ENCODE measurements around the gene SYTL1.

SYTL1 gene

DNA sequence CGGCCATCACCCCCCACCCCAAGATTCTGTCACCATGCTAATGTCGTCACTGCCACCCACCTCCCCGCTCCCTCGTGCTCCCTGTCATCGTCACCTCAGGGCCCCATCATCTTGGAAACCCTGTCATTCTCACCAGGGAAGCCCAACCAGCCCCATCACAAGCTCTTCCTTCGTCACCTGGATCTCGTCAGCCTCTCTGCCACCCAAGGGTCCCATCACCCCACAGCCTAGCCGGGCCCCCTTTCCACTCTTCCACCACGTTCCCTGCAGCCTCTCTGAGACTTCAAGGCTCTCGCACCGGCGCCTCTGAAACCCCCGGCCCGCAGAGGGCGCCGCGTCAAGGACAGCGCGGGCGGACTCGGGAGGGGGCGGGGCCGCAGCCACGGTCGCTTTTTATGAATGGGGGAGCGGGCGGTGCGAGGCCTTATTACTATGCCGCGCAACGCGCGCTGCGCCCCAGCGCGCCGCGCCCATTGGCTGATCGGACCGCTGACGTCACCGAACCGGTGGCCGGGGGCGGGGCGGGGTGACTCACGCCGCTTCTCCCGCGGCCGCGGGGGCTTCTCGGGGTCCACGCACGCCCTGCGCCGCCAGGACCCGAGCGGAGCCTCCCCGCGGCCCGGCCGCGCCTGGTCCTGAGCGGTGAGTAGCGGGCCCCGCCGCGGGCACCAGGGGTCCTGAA, 50.4 kb downstream of the SYTL1 start, which contains the start of gene GPR3:
Gene GPR3, plus strand, starts transcription at position 527 of the 682 bp plus-strand sequence. CDS start 1,177 bp downstream, outside the sequence.
- DNase-seq, result peak; percentile 93

DNA sequence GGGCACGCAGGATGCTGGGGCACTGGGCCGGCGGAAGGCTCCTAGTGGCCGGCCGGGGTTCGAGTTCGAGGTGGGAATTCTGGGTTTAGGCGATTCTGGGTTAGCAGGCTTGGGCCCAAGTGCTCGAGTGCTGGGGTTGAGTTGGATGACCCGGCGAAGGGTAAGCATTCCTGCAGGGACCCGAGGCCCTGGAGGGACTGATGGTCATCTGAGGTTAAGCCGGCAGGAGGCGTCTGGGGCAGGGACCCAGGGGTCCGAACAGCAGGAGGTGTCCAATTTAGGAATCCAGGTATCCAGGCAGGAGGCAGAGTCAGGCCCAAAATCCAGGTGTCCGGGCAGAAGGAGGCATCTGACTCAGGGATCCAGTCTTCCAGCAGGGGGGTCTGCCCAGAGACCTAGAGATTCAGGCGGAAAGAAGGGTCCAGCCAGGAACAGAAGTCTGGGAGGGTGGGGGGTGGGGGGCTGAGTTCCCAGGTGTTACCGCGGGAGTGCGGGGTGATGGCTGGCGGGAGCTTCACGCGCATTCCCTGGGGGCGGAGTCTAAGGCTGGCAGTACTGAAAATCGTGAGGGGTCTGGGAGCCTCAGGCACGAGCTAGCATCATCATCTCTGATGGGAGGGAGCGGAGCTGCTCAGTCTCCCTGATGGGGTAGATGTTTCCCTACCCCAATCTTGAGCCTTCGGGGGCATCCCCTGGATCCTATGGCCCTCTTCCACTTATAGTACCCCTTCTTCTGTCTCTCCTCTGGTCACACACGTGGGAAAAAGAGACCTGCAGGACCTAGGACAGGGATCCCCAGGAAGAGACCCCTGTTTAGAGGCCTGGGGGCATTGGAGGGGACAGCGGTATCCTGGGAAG, 51.2 kb downstream of the SYTL1 start:
- no peak for DNase-seq

DNA sequence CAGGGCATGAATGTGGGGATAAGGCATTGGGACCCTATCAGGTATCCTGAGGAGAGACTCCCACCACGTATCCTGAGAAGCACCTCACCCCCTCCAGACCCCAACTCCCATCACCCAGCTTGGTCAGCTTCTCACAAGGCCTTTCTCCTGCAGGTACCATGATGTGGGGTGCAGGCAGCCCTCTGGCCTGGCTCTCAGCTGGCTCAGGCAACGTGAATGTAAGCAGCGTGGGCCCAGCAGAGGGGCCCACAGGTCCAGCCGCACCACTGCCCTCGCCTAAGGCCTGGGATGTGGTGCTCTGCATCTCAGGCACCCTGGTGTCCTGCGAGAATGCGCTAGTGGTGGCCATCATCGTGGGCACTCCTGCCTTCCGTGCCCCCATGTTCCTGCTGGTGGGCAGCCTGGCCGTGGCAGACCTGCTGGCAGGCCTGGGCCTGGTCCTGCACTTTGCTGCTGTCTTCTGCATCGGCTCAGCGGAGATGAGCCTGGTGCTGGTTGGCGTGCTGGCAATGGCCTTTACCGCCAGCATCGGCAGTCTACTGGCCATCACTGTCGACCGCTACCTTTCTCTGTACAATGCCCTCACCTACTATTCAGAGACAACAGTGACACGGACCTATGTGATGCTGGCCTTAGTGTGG, 51.9 kb downstream of the SYTL1 start:
- no peak for DNase-seq

DNA sequence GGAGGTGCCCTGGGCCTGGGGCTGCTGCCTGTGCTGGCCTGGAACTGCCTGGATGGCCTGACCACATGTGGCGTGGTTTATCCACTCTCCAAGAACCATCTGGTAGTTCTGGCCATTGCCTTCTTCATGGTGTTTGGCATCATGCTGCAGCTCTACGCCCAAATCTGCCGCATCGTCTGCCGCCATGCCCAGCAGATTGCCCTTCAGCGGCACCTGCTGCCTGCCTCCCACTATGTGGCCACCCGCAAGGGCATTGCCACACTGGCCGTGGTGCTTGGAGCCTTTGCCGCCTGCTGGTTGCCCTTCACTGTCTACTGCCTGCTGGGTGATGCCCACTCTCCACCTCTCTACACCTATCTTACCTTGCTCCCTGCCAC, 52.4 kb downstream of the SYTL1 start:
- DNase-seq, result no peak

DNA sequence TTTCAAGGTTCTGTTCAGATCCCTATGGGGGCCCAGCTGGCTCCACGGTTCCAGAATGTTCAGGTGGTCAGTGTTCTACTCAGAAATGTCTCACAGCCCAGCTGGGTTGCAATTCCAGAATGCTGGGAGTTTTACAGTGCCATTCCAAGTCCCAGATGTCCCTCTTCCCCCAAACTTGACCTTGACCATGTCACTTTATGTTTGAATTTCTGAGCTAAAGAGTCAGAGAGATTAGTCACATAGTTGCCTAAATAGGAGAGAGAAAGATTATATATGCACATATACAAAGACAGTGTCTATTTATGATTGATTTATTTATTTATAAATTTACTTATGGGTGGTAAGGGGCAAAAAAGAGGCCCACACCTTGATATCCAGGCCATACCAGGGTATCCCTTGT, 53.1 kb downstream of the SYTL1 start:
- DNase-seq, result no peak

DNA sequence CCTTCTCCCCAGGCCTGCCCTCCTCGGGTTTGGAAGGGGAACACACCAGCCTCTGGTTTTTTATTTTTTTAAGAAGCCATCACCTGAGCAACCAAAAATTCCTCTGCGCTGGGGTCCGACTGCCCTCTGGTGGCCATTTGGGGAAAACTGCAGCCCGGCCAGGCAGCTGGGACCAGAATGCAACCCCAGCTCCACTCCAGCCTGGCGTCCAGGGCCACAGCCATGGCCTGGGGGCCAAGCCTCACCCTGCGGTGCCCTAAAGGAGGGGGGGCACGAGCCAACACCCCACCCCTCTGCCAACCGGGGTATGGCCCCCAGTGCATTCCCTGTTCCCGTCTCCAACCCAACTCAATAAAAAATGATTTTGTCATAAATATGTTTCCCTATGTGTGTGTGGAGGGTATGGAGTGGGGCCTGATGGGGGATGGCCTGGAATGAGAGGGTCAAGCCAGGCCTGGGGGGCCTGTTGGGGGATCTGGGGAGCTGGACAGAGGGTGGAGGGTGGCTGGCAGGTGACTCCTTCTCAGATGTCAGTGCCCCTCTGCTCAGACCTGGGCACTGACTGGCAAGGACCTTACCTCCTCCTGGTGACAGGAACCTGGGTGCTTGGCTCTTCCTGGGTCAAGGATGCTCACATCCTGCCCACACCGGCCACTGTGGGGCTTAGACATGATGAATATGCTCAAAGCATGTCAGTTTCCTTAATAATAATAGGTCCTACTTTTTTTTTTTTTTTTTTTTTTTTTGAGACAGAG, 53.8 kb downstream of the SYTL1 start:
- DNase-seq, result peak; percentile 67 to 72

DNA sequence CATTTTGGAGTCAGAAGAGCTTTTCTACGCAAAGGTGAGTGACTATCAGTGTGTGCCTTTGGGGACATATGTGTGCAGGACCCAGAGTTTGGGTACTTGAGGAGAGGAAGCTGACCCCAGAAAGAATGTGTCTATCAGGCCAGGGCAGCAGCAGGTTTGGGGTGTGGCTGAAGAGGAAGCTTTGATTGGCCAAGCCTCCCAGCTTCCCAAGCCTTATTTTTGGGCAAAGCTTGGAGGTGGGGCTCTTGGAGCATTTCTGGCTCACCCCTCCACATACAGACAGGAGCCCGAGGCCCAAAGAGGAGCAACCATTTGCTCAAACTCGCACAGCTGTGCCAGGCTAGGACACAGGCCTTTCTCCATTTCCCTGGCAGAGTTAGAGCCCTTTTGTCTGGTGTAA, 55.3 kb downstream of the SYTL1 start:
- DNase-seq, result no peak

DNA sequence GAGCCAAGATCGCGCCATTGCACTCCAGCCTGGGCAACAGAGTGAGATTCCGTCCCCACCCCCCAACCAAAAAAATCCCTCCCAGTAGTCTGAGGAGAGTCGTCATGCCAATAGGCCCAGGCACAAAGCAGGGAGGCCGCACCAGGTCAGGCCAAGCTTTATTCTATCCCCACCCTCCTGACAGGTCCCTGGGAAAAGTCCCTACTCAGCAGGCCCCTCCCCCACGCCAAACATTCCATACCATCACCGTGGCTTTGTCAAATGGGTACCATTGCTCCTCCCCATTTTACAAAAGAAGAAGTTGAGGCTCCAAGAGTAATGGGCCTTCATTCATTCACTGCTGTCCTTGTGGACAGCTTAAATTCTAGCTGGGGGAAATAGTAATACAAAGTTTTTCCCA, 55.9 kb downstream of the SYTL1 start:
- no peak for DNase-seq

DNA sequence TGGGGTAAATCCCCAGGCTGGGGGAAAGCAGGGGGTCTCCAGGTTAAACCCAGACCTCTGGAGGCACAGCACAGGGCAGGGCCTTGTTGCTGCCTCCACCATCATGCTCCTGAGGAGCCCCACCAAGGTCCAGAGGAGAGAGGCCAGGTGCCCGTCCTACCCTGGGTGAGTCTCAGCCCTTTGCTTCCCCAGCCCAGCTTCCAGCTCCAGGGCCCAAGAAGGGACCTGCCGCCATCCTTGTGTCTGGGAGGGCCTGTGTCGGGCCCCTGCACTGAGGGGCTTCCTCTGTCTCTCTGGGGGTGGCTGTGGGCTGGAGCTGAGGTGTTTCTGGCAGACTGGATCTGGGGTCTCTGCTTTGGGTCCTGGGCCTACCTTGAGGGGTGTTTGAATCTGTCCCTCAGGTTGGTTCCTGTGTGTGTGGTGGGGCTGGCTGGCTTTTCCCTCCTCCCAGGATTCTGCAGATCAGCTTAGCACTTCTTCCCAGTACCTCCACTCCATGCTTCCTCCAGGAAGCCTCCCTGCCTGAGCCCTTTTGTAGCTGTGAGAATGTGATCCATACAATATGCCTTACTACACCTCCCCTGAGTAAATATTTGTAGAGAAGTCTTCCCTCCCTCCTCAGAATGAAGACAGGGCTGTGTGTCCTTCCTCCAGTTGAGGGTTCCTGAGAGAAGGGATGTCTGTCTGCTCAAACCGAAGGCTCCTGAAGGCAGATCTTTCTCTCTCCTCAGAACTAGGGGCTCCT, 56.8 kb downstream of the SYTL1 start:
- no peak for DNase-seq

DNA sequence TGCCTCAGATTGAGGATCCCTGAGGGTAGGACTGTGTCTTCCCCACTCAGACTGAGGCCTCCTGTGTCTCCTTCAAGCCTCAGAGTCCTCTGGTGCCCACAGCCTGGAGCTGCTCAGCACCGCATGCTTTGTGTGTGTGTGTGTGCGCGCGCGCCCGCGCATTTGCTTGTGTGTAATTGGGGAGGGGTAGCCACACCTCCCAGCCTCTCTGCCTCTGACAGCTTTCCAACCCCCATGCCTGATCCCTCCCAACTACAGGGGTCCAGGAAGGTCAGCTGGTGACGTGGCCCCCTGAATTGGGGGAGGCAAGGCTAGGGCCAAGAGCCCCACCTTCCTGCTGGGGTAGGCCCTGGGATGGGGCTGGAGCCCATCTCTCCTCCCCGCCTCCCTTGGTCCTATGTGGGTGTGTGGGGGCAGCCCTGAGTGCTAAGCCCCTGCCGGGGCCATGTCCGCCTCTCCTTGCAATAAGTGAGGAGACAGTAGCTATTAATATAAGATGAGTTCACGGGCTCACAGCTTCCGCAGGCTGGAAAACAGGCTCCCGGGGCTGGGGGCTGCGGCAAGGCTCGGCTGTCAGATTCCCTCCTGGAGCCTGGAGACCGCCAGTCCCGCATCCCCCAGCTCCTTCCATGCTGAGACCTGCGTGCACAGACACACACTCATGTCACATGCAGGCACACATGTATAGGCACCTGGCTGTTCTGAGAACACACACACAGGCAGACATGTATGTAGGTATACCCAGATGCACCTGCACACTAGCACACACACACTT, 57.6 kb downstream of the SYTL1 start:
- DNase-seq, result no peak

DNA sequence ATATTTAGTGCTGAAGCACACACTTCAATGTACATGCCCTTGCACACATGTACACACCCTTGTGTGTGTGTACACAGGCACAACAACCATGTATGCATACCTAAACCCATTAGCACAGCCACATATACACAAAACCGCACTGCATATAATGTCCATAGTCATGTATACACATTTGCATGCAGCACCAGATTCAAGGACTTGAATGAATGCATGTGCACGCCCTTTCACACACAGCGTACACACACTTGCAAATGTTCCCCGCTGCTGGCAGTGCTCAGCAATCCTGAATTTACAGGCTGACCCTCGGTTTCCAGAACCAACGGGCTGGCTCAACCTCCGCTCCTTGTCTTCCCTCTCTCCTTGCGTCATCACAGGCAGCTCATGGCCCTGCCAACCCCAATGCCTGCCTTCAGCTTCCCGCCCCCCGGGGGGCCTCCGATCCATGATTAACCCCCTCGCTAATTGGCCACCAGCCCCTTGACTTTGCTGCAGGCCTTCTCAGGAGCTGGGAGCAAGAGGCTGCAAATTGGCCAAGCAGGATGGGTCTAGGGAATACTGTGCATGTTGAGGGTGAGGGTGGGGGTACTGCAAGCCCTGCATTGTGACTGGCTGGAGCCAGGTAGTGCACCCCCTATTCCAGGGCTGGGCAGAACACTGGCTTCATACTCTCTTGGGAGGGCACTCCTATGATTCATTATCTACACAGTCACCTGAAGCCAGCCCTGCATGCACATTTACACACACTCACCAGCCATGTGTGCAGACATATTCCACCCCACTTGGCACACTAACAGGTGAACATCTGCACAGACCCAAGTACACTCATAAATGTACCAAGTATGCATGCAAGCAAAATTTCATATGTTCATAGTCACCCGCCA, 58.5 kb downstream of the SYTL1 start:
- no peak for DNase-seq

DNA sequence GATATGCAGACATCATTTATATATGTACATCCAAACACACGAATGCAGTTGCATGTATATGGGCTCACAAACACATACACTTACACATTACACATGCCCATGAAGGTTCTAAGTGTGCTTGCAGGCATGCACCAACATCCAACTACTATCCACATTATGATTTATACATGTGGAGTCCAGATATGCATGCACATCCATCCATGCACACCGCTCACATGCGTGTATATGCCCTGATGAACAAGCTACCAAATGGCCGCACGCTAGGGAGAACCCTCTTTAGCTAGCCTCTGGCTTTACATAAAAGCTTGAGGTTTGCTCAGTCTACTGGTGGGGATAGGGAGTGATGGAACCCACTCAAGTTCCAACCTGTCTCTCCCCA, 59.1 kb downstream of the SYTL1 start:
- DNase-seq, result no peak

DNA sequence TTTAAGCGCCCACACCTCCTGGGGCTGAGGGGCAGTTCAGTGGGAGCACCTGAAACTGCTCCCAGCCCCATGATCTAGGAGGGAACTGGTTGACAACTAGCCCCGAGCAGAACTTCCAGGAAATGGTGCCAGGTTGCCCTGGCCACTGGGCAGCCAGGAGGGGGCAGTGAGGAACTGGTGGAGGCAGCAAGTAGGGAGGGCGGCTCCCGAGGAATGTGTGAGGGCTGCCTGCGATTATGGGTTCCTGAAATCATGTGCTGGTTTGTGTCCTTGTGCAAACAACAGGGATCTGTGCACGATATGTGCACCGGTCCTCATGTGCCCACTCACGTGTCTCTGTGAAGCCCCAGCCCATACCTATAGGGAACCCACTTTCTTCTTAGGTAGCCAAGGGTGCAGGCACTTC, 60.5 kb downstream of the SYTL1 start:
- DNase-seq, result no peak

DNA sequence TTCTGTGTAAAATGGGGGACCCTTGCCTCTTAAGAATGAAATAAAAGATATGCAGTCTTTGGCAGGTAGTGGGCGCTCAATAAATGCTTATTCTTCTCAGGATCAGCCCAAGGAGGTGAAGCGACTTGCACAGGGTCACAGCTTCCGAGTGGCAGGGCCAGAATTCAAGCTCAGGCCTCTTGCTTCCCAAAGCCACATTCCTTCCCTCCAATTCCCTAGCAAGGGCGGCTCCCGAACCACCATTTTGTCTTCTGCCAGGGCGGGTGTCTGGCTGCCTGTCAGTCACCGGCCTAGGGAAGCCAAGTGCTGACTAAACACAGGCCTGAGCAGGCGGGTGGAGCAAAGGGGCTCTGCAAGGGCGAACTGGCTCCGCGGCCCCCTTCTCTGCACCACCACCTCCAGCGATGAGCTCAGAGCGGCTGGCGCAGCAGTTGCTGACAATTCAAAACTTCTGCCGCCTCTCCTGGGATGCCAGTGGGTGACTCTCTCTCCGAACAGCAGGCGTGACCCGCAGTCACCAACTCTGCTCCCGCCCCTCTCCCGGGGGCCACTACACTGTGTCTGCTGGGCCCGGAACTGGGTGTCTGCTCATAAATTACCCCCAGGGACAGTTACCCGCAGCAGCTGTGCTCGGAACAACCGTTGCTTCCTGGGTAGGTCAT, 61.4 kb downstream of the SYTL1 start:
- peak in 1 of 2 experiments; percentile 12 for DNase-seq
